Thyroid gland (tissue), 4 donors: Measurements from ENCODE around the gene TRAF3IP1.

Source experiments
- CTCF ChIP-seq, 6 experiments: fragments of 200-600 bp in 3 of 6; fragments of 450-650 bp in 3 of 6; sonication (generic) in 3 of 6; IDR thresholded peaks; one replicate each; pipeline ENCODE4 v1.5.1; 2016 to 2019; ENCODE audit warnings: antibody characterized with exemption in 6 of 6, mild to moderate bottlenecking in 2 of 6, inconsistent platforms in 1 of 6, moderate library complexity in 1 of 6
- POLR2A ChIP-seq, 2 donors: fragments of 450-650 bp; IDR thresholded peaks; one replicate each; pipeline ENCODE4 v1.6.1; 2017; ENCODE audit warnings: antibody characterized with exemption in 2 of 2, mild to moderate bottlenecking in 2 of 2, moderate library complexity in 1 of 2

- no peak for TF ChIP-seq CTCF (IDR thresholded peaks at IDR 0.05)
- TF ChIP-seq POLR2A (IDR thresholded peaks at IDR 0.05) = no peak
Observed at GRCh38 chr2:238449909-238450417, 129.6 kb downstream of the TRAF3IP1 start.
